Astrocyte (in vitro differentiated cells and primary cell): Measurements from ENCODE around the gene NFAM1. TPM values are rescaled to one million over a fixed set of nuclear protein-coding genes. Genes with fewer than 3 reads are reported as not detected.

ENCODE experiments used
- DNase-seq: peaks from one replicate; pipeline ENCODE4 v3.0.0-alpha.2; 2010; ENCODE audit warnings: low read depth
- FAIRE-seq: peaks from 2 replicates; lab custom pipeline; 2011; peaks lifted over from hg19 to GRCh38; lab: Jason Lieb, UNC
- H2AFZ ChIP-seq: 2 replicates; pipeline ENCODE4 v1.6.0; 2012; ENCODE audit warnings: low read depth, low read length, inconsistent platforms
- H3K27ac ChIP-seq: 2 replicates; pipeline ENCODE4 v1.5.1; 2011; ENCODE audit warnings: low read depth, low read length, inconsistent platforms
- H3K27me3 ChIP-seq: 2 replicates; pipeline ENCODE4 v1.6.0; 2011; ENCODE audit warnings: low read length, inconsistent platforms; ENCODE audit not compliant: insufficient read depth
- H3K36me3 ChIP-seq: 2 replicates; pipeline ENCODE4 v1.5.1; 2011; ENCODE audit warnings: low read length, inconsistent platforms; ENCODE audit not compliant: insufficient read depth
- H3K4me1 ChIP-seq: 2 replicates; pipeline ENCODE4 v1.5.1; 2011; ENCODE audit warnings: low read length, inconsistent platforms; ENCODE audit not compliant: insufficient read depth
- H3K4me2 ChIP-seq: 2 replicates; pipeline ENCODE4 v1.6.0; 2012; ENCODE audit warnings: low read length, inconsistent platforms
- H3K4me3 ChIP-seq: 2 replicates; pipeline ENCODE4 v1.5.1; 2011; ENCODE audit warnings: low read depth, mild to moderate bottlenecking, low read length, inconsistent platforms; ENCODE audit not compliant: insufficient read depth
- H3K79me2 ChIP-seq: 2 replicates; pipeline ENCODE4 v1.6.0; 2012; ENCODE audit warnings: mild to moderate bottlenecking, low read length, inconsistent platforms; ENCODE audit not compliant: insufficient read depth
- H3K9ac ChIP-seq: 2 replicates; pipeline ENCODE4 v1.6.0; 2012; ENCODE audit warnings: mild to moderate bottlenecking, low read length, inconsistent platforms
- H3K9me3 ChIP-seq: 2 replicates; pipeline ENCODE4 v1.5.1; 2012; ENCODE audit warnings: low read depth, mild to moderate bottlenecking, low read length, inconsistent platforms; ENCODE audit not compliant: insufficient read depth
- H4K20me1 ChIP-seq: 2 replicates; pipeline ENCODE4 v1.6.0; 2012; ENCODE audit warnings: low read length, inconsistent platforms; ENCODE audit not compliant: insufficient read depth
- H3K27ac Mint-ChIP-seq: one replicate; pipeline ENCODE4 v1.8.0; 2021; ENCODE audit warnings: mild to moderate bottlenecking, mixed read lengths; ENCODE audit not compliant: unreplicated experiment
- H3K27me3 Mint-ChIP-seq: one replicate; pipeline ENCODE4 v1.8.0; 2021; ENCODE audit warnings: low read depth, mixed read lengths; ENCODE audit not compliant: unreplicated experiment
- H3K36me3 Mint-ChIP-seq: one replicate; pipeline ENCODE4 v1.8.0; 2021; ENCODE audit warnings: low read depth, mixed read lengths; ENCODE audit not compliant: unreplicated experiment
- H3K4me1 Mint-ChIP-seq: one replicate; pipeline ENCODE4 v1.8.0; 2021; ENCODE audit warnings: low read depth, mixed read lengths; ENCODE audit not compliant: unreplicated experiment
- H3K4me3 Mint-ChIP-seq: one replicate; pipeline ENCODE4 v1.8.0; 2021; ENCODE audit warnings: mild to moderate bottlenecking, moderate library complexity, mixed read lengths; ENCODE audit not compliant: unreplicated experiment
- H3K9me3 Mint-ChIP-seq: one replicate; pipeline ENCODE4 v1.8.0; 2021; ENCODE audit warnings: mild to moderate bottlenecking, mixed read lengths; ENCODE audit not compliant: unreplicated experiment
- CTCF ChIP-seq: IDR thresholded peaks from 2 replicates; pipeline ENCODE4 v1.5.1; 2011; ENCODE audit warnings: low read depth, mild to moderate bottlenecking, inconsistent platforms, low read length, moderate library complexity; ENCODE audit not compliant: insufficient read depth
- EZH2 ChIP-seq: IDR thresholded peaks from 2 replicates; pipeline ENCODE4 v1.6.1; 2012; ENCODE audit warnings: mild to moderate bottlenecking, low read length, inconsistent platforms; ENCODE audit not compliant: insufficient read depth
- total RNA-seq: library from RNA; stranded (reverse); gene quantifications from 2 replicates; pipeline ENCODE4 v1.2.1, GENCODE V29; 2021

NFAM1 gene
- total RNA-seq, 1 donor from 2014 or later = 0.07 TPM

DNA sequence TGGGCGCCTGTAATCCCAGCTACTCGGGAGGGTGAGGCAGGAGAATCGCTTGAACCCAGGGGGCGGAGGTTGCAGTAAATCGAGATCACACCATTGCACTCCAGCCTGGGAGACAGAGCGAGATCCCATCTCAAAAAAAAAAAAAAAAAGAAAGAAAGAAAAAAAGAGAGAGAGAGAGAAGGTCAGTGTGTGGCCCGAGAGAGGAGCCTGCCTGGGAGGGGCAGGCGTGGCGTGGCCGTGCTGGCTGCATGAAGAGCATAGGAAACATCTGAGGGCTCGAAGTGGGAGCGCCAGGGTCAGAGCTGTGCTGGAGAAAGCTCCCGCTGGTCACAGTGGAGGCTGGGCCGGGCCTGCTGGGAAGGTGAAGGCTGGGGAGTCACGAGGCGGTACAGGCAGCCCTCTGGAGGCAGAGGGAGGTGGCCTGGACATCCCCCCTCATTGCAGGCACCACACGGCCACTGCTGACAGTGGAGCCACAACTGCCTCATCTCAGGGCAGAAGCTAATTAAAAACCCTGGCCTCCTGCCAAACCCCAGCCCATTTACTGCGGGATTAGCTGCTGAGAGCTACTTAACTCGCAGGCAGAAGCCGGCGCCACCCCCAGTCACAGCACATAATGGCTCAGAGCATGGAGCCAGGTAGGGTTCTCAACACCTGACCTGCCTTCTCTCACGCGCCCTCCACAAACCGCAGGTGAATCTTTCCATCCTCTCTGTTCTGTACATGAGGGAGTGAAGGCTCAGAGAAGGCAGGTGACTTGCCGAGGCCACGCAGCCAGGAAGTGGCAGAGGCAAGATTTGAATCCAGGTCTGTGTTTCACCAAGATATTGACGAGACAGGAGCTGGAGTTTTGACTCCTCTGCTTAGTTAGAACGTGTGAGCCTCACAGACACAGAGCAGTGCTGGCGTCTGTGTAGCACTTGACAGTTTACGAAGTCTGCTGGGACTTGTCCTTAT is 32.6 kb downstream of the NFAM1 start:
- Histone ChIP-seq H3K27ac (no peak overlapping the region), H4K20me1 (no peaks in the 10 kb centered on the region), H3K4me1 (no peaks in the 10 kb centered on the region), H3K4me3 (no peak overlapping the region), H3K9ac (no peak overlapping the region), H3K79me2 (no peaks in the 10 kb centered on the region), H3K36me3 (no peaks in the 10 kb centered on the region), H3K4me2 (no peak overlapping the region), H2AFZ (peak overlapping the region; percentile 18), H3K9me3 (no peaks in the 10 kb centered on the region), H3K27me3 (peaks cover 9% of the 10 kb centered on the region)
- H3K4me3 Mint-ChIP-seq = no peak overlapping the region
- H3K9me3 Mint-ChIP-seq = no peaks in the 10 kb centered on the region
- no peak overlapping the region for H3K27ac Mint-ChIP-seq
- TF ChIP-seq CTCF (no peak), EZH2 (no peak)
- peaks cover 41% of the 10 kb centered on the region for H3K27me3 Mint-ChIP-seq
- DNase-seq (peak; percentile 2), FAIRE-seq (no peak)
- no peaks in the 10 kb centered on the region for H3K36me3 Mint-ChIP-seq
- no peaks in the 10 kb centered on the region for H3K4me1 Mint-ChIP-seq

- Histone ChIP-seq H3K27ac (no peak overlapping the region), H3K4me1 (no peaks in the 10 kb centered on the region), H2AFZ (no peak overlapping the region), H3K4me2 (no peak overlapping the region), H3K36me3 (no peaks in the 10 kb centered on the region), H3K9me3 (no peaks in the 10 kb centered on the region), H3K79me2 (no peaks in the 10 kb centered on the region), H3K27me3 (peaks cover 7% of the 10 kb centered on the region), H3K9ac (no peak overlapping the region), H3K4me3 (no peak overlapping the region), H4K20me1 (no peaks in the 10 kb centered on the region)
- H3K27me3 Mint-ChIP-seq = peaks cover 26% of the 10 kb centered on the region
- H3K36me3 Mint-ChIP-seq = no peaks in the 10 kb centered on the region
- no peak for DNase-seq
- H3K4me1 Mint-ChIP-seq = no peaks in the 10 kb centered on the region
- H3K9me3 Mint-ChIP-seq = no peaks in the 10 kb centered on the region
- no peak overlapping the region for H3K27ac Mint-ChIP-seq
- FAIRE-seq = no peak
- no peak overlapping the region for H3K4me3 Mint-ChIP-seq
- no peak for TF ChIP-seq EZH2
- TF ChIP-seq CTCF = no peak
These were observed 34.6 kb downstream of the NFAM1 start for GRCh38 chr22:42397332-42398249.
